Measurements from ENCODE around the gene COL8A1. TPM values are rescaled to one million over a fixed set of nuclear protein-coding genes. Genes with fewer than 3 reads are reported as not detected.

COL8A1 gene
- total RNA-seq, 1 donor from 2014 or later: 3.9 TPM

GRCh38 chr3:99693636-99694035, 55.2 kb downstream of the COL8A1 start:
- Histone ChIP-seq H3K27me3 (ENCODE audit: control insufficient read depth, insufficient read depth, low read length) (no peaks in the 10 kb centered on the region), H3K4me3 (ENCODE audit: low read depth, low read length) (no peak overlapping the region), H3K36me3 (ENCODE audit: control insufficient read depth, insufficient read depth, low read length) (no peaks in the 10 kb centered on the region)
- FAIRE-seq (no peak), DNase-seq (ENCODE audit: low read depth) (no peak)
- TF ChIP-seq CTCF (IDR thresholded peaks at IDR 0.05; ENCODE audit: insufficient read depth, low read length, severe bottlenecking): no peak

GRCh38 chr3:99696497-99696896, 58.1 kb downstream of the COL8A1 start:
- H3K4me3 ChIP-seq (ENCODE audit: low read depth, low read length): no peak overlapping the region
- FAIRE-seq (no peak), DNase-seq (ENCODE audit: low read depth) (no peak)
- H3K36me3 ChIP-seq (ENCODE audit: control insufficient read depth, insufficient read depth, low read length): no peaks in the 10 kb centered on the region
- H3K27me3 ChIP-seq (ENCODE audit: control insufficient read depth, insufficient read depth, low read length): no peaks in the 10 kb centered on the region
- no peak for TF ChIP-seq CTCF (IDR thresholded peaks at IDR 0.05; ENCODE audit: insufficient read depth, low read length, severe bottlenecking)

- H3K36me3 ChIP-seq (ENCODE audit: control insufficient read depth, insufficient read depth, low read length): no peaks in the 10 kb centered on the region
- DNase-seq (ENCODE audit: low read depth) (no peak), FAIRE-seq (no peak)
- TF ChIP-seq CTCF (IDR thresholded peaks at IDR 0.05; ENCODE audit: insufficient read depth, low read length, severe bottlenecking): no peak
- H3K27me3 ChIP-seq (ENCODE audit: control insufficient read depth, insufficient read depth, low read length): no peaks in the 10 kb centered on the region
- no peak overlapping the region for H3K4me3 ChIP-seq (ENCODE audit: low read depth, low read length)
These were observed 58.9 kb downstream of the COL8A1 start for GRCh38 chr3:99697250-99697649.

- FAIRE-seq (peak; percentile 43), DNase-seq (ENCODE audit: low read depth) (no peak)
- no peaks in the 10 kb centered on the region for H3K27me3 ChIP-seq (ENCODE audit: control insufficient read depth, insufficient read depth, low read length)
- H3K4me3 ChIP-seq (ENCODE audit: low read depth, low read length): no peak overlapping the region
- H3K36me3 ChIP-seq (ENCODE audit: control insufficient read depth, insufficient read depth, low read length): no peaks in the 10 kb centered on the region
- no peak for TF ChIP-seq CTCF (IDR thresholded peaks at IDR 0.05; ENCODE audit: insufficient read depth, low read length, severe bottlenecking)
These were observed 60.5 kb downstream of the COL8A1 start for GRCh38 chr3:99698932-99699331.

GRCh38 chr3:99699841-99700240, 61.4 kb downstream of the COL8A1 start:
- DNase-seq (ENCODE audit: low read depth): peak; percentile 30
- no peak for TF ChIP-seq CTCF (IDR thresholded peaks at IDR 0.05; ENCODE audit: insufficient read depth, low read length, severe bottlenecking)
- Histone ChIP-seq H3K36me3 (ENCODE audit: control insufficient read depth, insufficient read depth, low read length) (no peaks in the 10 kb centered on the region), H3K4me3 (ENCODE audit: low read depth, low read length) (no peak overlapping the region), H3K27me3 (ENCODE audit: control insufficient read depth, insufficient read depth, low read length) (no peaks in the 10 kb centered on the region)
- FAIRE-seq: no peak

GRCh38 chr3:99700631-99701268, 62.4 kb downstream of the COL8A1 start:
- no peak for TF ChIP-seq CTCF (IDR thresholded peaks at IDR 0.05; ENCODE audit: insufficient read depth, low read length, severe bottlenecking)
- no peak overlapping the region for H3K4me3 ChIP-seq (ENCODE audit: low read depth, low read length)
- H3K36me3 ChIP-seq (ENCODE audit: control insufficient read depth, insufficient read depth, low read length): no peaks in the 10 kb centered on the region
- no peaks in the 10 kb centered on the region for H3K27me3 ChIP-seq (ENCODE audit: control insufficient read depth, insufficient read depth, low read length)
- DNase-seq (ENCODE audit: low read depth): peak; percentile 71
- no peak for FAIRE-seq
